B cell (primary cell): Measurements from ENCODE around the gene SPRY1. TPM values are rescaled to one million over a fixed set of nuclear protein-coding genes. Genes with fewer than 3 reads are reported as not detected.

Experiments
- ATAC-seq: fragments of 200-7000 bp; cut with Tn5 transposase; one replicate; pipeline ENCODE4 v1.10.0; 2021; ENCODE audit warnings: low read depth, mild to moderate bottlenecking, moderate number of reproducible peaks, moderate library complexity
- CTCF ChIA-PET: fragments of 350-600 bp; sonication (Branson Sonifier 250); formaldehyde crosslinking; loops from one replicate; lab custom pipeline; 2021; ENCODE audit warnings: antibody characterized with exemption, inconsistent platforms; lab: Charles Lee
- POLR2A ChIA-PET: fragments of 350-600 bp; sonication (Branson Sonifier 250); formaldehyde crosslinking; loops from one replicate; lab custom pipeline; 2021; ENCODE audit warnings: antibody characterized with exemption; lab: Charles Lee
- DNase-seq: peaks from one replicate; pipeline ENCODE4 v3.0.0; 2013
- H2AFZ ChIP-seq: 2 replicates; pipeline ENCODE4 v1.6.1; 2012; ENCODE audit warnings: mild to moderate bottlenecking, low read depth, low read length; ENCODE audit not compliant: insufficient read depth, poor library complexity, severe bottlenecking
- H3K27ac ChIP-seq, 2 donors: 1 replicate in 1 of 2; 2 replicates in 1 of 2; pipeline ENCODE4 v1.5.1; 2012 to 2013; ENCODE audit warnings: low read length in 2 of 2, mild to moderate bottlenecking in 2 of 2, moderate library complexity in 1 of 2
- H3K27me3 ChIP-seq, 4 experiments: fragments of 200-600 bp in 1 of 4; sonication (generic) in 1 of 4; replicated peaks in 1 of 4; 1 replicate in 2 of 4; 2 replicates in 2 of 4; pipeline versions ENCODE4 v1.6.1 to v1.7.0; 2013 to 2016; ENCODE audit warnings: low read length in 3 of 4, mild to moderate bottlenecking in 2 of 4, mixed read lengths in 1 of 4, moderate library complexity in 1 of 4; ENCODE audit not compliant: insufficient read depth in 4 of 4, control insufficient read depth in 3 of 4; ENCODE audit errors: control extremely low read depth in 1 of 4
- H3K36me3 ChIP-seq, 2 experiments: replicated peaks in 1 of 2; 1 replicate in 1 of 2; 2 replicates in 1 of 2; pipeline versions ENCODE4 v1.6.1 to v1.7.1; 2013; ENCODE audit warnings: low read length in 1 of 2; ENCODE audit not compliant: insufficient read depth in 2 of 2, control insufficient read depth in 1 of 2; ENCODE audit errors: control extremely low read depth in 1 of 2, extremely low read depth in 1 of 2
- H3K4me1 ChIP-seq, 2 donors: fragments of 200-600 bp in 1 of 2; sonication (generic) in 1 of 2; 1 replicate in 1 of 2; 2 replicates in 1 of 2; pipeline versions ENCODE4 v1.5.1 to v1.6.1; 2013 to 2017; ENCODE audit warnings: low read length in 2 of 2; ENCODE audit not compliant: control insufficient read depth in 2 of 2, insufficient read depth in 2 of 2
- H3K4me2 ChIP-seq: replicated peaks from 2 replicates; pipeline ENCODE3; 2012; ENCODE audit warnings: mild to moderate bottlenecking, low read depth, low read length; ENCODE audit not compliant: poor library complexity, severe bottlenecking
- H3K4me3 ChIP-seq, 5 experiments: fragments of 200-600 bp in 1 of 5; sonication (generic) in 1 of 5; 1 replicate in 3 of 5; 2 replicates in 2 of 5; pipeline versions ENCODE4 v1.5.1 to v1.7.0; 2011 to 2016; ENCODE audit warnings: low read length in 4 of 5, mild to moderate bottlenecking in 4 of 5, low read depth in 2 of 5, control low read depth in 1 of 5, moderate library complexity in 1 of 5; ENCODE audit not compliant: insufficient read depth in 1 of 5; ENCODE audit errors: control extremely low read depth in 1 of 5, extremely low read depth in 1 of 5
- H3K79me2 ChIP-seq: fragments of 200-600 bp; sonication (generic); one replicate; pipeline ENCODE4 v1.6.0; 2016; ENCODE audit warnings: low read length; ENCODE audit not compliant: control insufficient read depth, insufficient read depth
- H3K9ac ChIP-seq: fragments of 200-600 bp; sonication (generic); 2 replicates; pipeline ENCODE4 v1.6.1; 2017; ENCODE audit warnings: mild to moderate bottlenecking, low read length, moderate library complexity
- H3K9me3 ChIP-seq, 3 donors: one replicate each; pipeline versions ENCODE4 v1.6.1 to v1.7.1; 2013; ENCODE audit warnings: low read length in 2 of 3; ENCODE audit not compliant: control insufficient read depth in 2 of 3, insufficient read depth in 1 of 3; ENCODE audit errors: control extremely low read depth in 1 of 3
- H4K20me1 ChIP-seq: 2 replicates; pipeline ENCODE4 v1.6.0; 2012; ENCODE audit warnings: mild to moderate bottlenecking, low read length; ENCODE audit not compliant: insufficient read depth, control insufficient read depth, poor library complexity, severe bottlenecking
- H3K27ac Mint-ChIP-seq: one replicate; pipeline ENCODE4 v1.8.0; 2021; ENCODE audit warnings: mixed read lengths
- H3K27me3 Mint-ChIP-seq: one replicate; pipeline ENCODE4 v1.8.0; 2021; ENCODE audit warnings: mixed read lengths
- H3K4me1 Mint-ChIP-seq: one replicate; pipeline ENCODE4 v1.8.0; 2021; ENCODE audit warnings: mixed read lengths
- H3K4me3 Mint-ChIP-seq: one replicate; pipeline ENCODE4 v1.8.0; 2021; ENCODE audit warnings: mixed read lengths
- H3K9me3 Mint-ChIP-seq: one replicate; pipeline ENCODE4 v1.8.0; 2022; ENCODE audit warnings: mixed read lengths; ENCODE audit not compliant: insufficient read depth
- CTCF ChIP-seq: fragments of 200-600 bp; IDR thresholded peaks from one replicate; pipeline ENCODE4 v1.8.0; 2022; ENCODE audit warnings: antibody characterized with exemption, mild to moderate bottlenecking
- EZH2 ChIP-seq: IDR thresholded peaks from 2 replicates; pipeline ENCODE4 v1.6.1; 2012; ENCODE audit warnings: borderline replicate concordance, low read depth, mild to moderate bottlenecking, moderate library complexity, low read length; ENCODE audit not compliant: insufficient read depth, poor library complexity, severe bottlenecking
- WGBS: methylation state at CpG from one replicate; pipeline ENCODE4 v1.1.5; 2013; ENCODE audit warnings: missing lambda C conversion rate; ENCODE audit not compliant: insufficient coverage; 5-methylcytosine and 5-hydroxymethylcytosine counted together
- intact Hi-C: fragments of 100-400 bp; cut with micrococcal nuclease; formaldehyde crosslinking; loops from one replicate; pipeline ENCODE4 v1.10.0; 2022
- polyA plus RNA-seq: library from polyadenylated mRNA; depleted of rRNA; stranded (reverse); fragments of >200 nt; gene quantifications from 2 replicates; pipeline ENCODE4 v1.2.3, GENCODE V29; 2012
- total RNA-seq, 2 donors: library from RNA; stranded (reverse); fragments of 120-200 nt in 1 of 2; gene quantifications; 1 replicate in 1 of 2; 2 replicates in 1 of 2; pipeline versions ENCODE4 v1.2.3 to v1.2.4, GENCODE V29; 2013 to 2022

The SPRY1 gene
- total and polyA plus RNA-seq, 2 donors (not counting 1 experiment from before 2014, with no cell fraction given): 4.7 to 6.9 TPM

- no peaks in the 10 kb centered on the region for H3K36me3 ChIP-seq
- Mint-ChIP-seq H3K4me1 (peaks cover 24% of the 10 kb centered on the region), H3K27me3 (no peaks in the 10 kb centered on the region), H3K4me3 (no peak overlapping the region), H3K27ac (no peak overlapping the region), H3K9me3 (no peaks in the 10 kb centered on the region)
- no peaks in the 10 kb centered on the region for H3K27me3 ChIP-seq
- H3K4me2 ChIP-seq: peak overlapping the region; percentile 32
- H3K27ac ChIP-seq: no peak overlapping the region
- no peak overlapping the region for H3K4me3 ChIP-seq
- POLR2A ChIA-PET: no interaction called here
- no peaks in the 10 kb centered on the region for H3K79me2 ChIP-seq
- H3K9me3 ChIP-seq: peaks cover 0 to 4% (median 0%) of the 10 kb centered on the region in 3 donors
- intact Hi-C loops: no loop called here
- CTCF ChIA-PET: interaction anchor here (1.3 to 4.0 kb wide), 2 partner anchors 14 to 20 kb away, joined by 3 to 13 read pairs; no protein-coding TSS in a partner anchor
- H3K9ac ChIP-seq: no peak overlapping the region
- no CpG with 5 or more reads among the region's 5 CpGs for WGBS
- ATAC-seq (no peak), DNase-seq (no peak)
- no peak for TF ChIP-seq EZH2
- TF ChIP-seq CTCF: no peak
- peaks cover 13 to 22% of the 10 kb centered on the region in 2 donors for H3K4me1 ChIP-seq
- no peaks in the 10 kb centered on the region for H4K20me1 ChIP-seq
- H2AFZ ChIP-seq: no peak overlapping the region
These were observed 14.9 kb downstream of the SPRY1 start for GRCh38 chr4:123411514-123411913.

GRCh38 chr4:123412091-123412505 is 15.5 kb downstream of the SPRY1 start:
- peak overlapping the region; percentile 18 for H2AFZ ChIP-seq
- H3K4me1 ChIP-seq: peaks cover 13 to 22% of the 10 kb centered on the region in 2 donors
- no CpG with 5 or more reads among the region's 1 CpG for WGBS
- H3K4me2 ChIP-seq: peak overlapping the region; percentile 32
- no peak overlapping the region for H3K4me3 ChIP-seq
- no peak overlapping the region for H3K27ac ChIP-seq
- ChIA-PET CTCF (interaction anchor here (1.3 to 4.0 kb wide), 2 partner anchors 14 to 21 kb away, joined by 3 to 13 read pairs; no protein-coding TSS in a partner anchor), POLR2A (no interaction called here)
- H3K36me3 ChIP-seq: no peaks in the 10 kb centered on the region
- TF ChIP-seq CTCF: no peak
- TF ChIP-seq EZH2: no peak
- Mint-ChIP-seq H3K27ac (no peak overlapping the region), H3K4me3 (peak overlapping the region; percentile 33), H3K9me3 (no peaks in the 10 kb centered on the region), H3K27me3 (no peaks in the 10 kb centered on the region), H3K4me1 (peaks cover 24% of the 10 kb centered on the region)
- no peak for DNase-seq
- intact Hi-C loops: no loop called here
- no peak for ATAC-seq
- H4K20me1 ChIP-seq: no peaks in the 10 kb centered on the region
- no peak overlapping the region for H3K9ac ChIP-seq
- H3K27me3 ChIP-seq: no peaks in the 10 kb centered on the region
- no peaks in the 10 kb centered on the region for H3K79me2 ChIP-seq
- peaks cover 0 to 4% (median 0%) of the 10 kb centered on the region in 3 donors for H3K9me3 ChIP-seq
